Thyroid gland (tissue), 4 donors: ENCODE measurements around the gene DMD. TPM values are rescaled to one million over a fixed set of nuclear protein-coding genes. Genes with fewer than 3 reads are reported as not detected.

Experiments
- DNase-seq, 2 donors: peaks; one replicate each; pipeline ENCODE4 v3.0.0-alpha.2; 2019
- H3K27ac ChIP-seq, 3 donors: fragments of 200-600 bp; sonication (generic); 1 replicate in 2 of 3; 2 replicates in 1 of 3; pipeline ENCODE4 v1.5.1; 2016 to 2019; ENCODE audit warnings: mild to moderate bottlenecking in 1 of 3, moderate library complexity in 1 of 3
- H3K27me3 ChIP-seq: fragments of 200-600 bp; sonication (generic); one replicate; pipeline ENCODE4 v1.5.1; 2019
- H3K36me3 ChIP-seq, 2 donors: fragments of 200-600 bp; sonication (generic); one replicate each; pipeline ENCODE4 v1.5.1; 2016 to 2019
- H3K4me1 ChIP-seq, 2 donors: fragments of 200-600 bp; sonication (generic); one replicate each; pipeline ENCODE4 v1.5.1; 2017 to 2019
- H3K4me3 ChIP-seq, 3 donors: fragments of 200-600 bp; sonication (generic); replicated peaks in 1 of 3; 1 replicate in 2 of 3; 2 replicates in 1 of 3; pipeline ENCODE4 v1.5.1; 2016; ENCODE audit warnings: mild to moderate bottlenecking in 1 of 3
- H3K9me3 ChIP-seq: fragments of 200-600 bp; sonication (generic); one replicate; pipeline ENCODE4 v1.5.1; 2017
- POLR2A ChIP-seq, 2 donors: fragments of 450-650 bp; IDR thresholded peaks; one replicate each; pipeline ENCODE4 v1.6.1; 2017; ENCODE audit warnings: antibody characterized with exemption in 2 of 2, mild to moderate bottlenecking in 2 of 2, moderate library complexity in 1 of 2
- whole genome bisulfite sequencing, 2 donors: methylation state at CpG; one replicate each; pipeline ENCODE4 v1.1.5; 2017; 5-methylcytosine and 5-hydroxymethylcytosine counted together
- intact Hi-C: fragments of 100-400 bp; cut with DNase I; formaldehyde crosslinking; loops from one replicate; pipeline ENCODE4 v1.15.1; 2023
- total RNA-seq, 4 donors: library from RNA; depleted of rRNA; stranded (reverse); fragments of >200 nt; gene quantifications; one replicate each; pipeline ENCODE4 v1.2.3, GENCODE V29; 2016
- TF ChIP-seq, protein P1 (sequence below), 6 experiments: fragments of 200-600 bp in 3 of 6; fragments of 450-650 bp in 3 of 6; sonication (generic) in 3 of 6; IDR thresholded peaks; one replicate each; pipeline ENCODE4 v1.5.1; 2016 to 2019; ENCODE audit warnings: antibody characterized with exemption in 6 of 6, mild to moderate bottlenecking in 2 of 6, inconsistent platforms in 1 of 6, moderate library complexity in 1 of 6

DMD gene
- total RNA-seq, 4 donors from 2014 or later = 16.5 to 24.0 (median 21.7) TPM

- Histone ChIP-seq H3K27me3 (no peaks in the 10 kb centered on the region), H3K4me3 (no peak overlapping the region), H3K4me1 (no peaks in the 10 kb centered on the region), H3K9me3 (no peaks in the 10 kb centered on the region), H3K36me3 (no peaks in the 10 kb centered on the region), H3K27ac (no peak overlapping the region)
- intact Hi-C loops = no loop called here
- DNase-seq = no peak
- TF ChIP-seq, protein P1, sequence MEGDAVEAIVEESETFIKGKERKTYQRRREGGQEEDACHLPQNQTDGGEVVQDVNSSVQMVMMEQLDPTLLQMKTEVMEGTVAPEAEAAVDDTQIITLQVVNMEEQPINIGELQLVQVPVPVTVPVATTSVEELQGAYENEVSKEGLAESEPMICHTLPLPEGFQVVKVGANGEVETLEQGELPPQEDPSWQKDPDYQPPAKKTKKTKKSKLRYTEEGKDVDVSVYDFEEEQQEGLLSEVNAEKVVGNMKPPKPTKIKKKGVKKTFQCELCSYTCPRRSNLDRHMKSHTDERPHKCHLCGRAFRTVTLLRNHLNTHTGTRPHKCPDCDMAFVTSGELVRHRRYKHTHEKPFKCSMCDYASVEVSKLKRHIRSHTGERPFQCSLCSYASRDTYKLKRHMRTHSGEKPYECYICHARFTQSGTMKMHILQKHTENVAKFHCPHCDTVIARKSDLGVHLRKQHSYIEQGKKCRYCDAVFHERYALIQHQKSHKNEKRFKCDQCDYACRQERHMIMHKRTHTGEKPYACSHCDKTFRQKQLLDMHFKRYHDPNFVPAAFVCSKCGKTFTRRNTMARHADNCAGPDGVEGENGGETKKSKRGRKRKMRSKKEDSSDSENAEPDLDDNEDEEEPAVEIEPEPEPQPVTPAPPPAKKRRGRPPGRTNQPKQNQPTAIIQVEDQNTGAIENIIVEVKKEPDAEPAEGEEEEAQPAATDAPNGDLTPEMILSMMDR (IDR thresholded peaks at IDR 0.05) = no peak
- TF ChIP-seq POLR2A (IDR thresholded peaks at IDR 0.05) = no peak
- 91 to 92% methylated on average over 2 of the region's 2 CpGs for WGBS, 2 donors
These were observed 1322.3 kb downstream of the DMD start for GRCh38 chrX:31889088-31889487.

- DNase-seq = no peak
- Histone ChIP-seq H3K4me3 (no peak overlapping the region), H3K27me3 (no peaks in the 10 kb centered on the region), H3K4me1 (no peaks in the 10 kb centered on the region), H3K9me3 (no peaks in the 10 kb centered on the region), H3K27ac (no peak overlapping the region), H3K36me3 (no peaks in the 10 kb centered on the region)
- no peak for TF ChIP-seq POLR2A (IDR thresholded peaks at IDR 0.05)
- TF ChIP-seq, protein P1 (IDR thresholded peaks at IDR 0.05) = no peak
- 95 to 96% methylated on average over 2 of the region's 2 CpGs for WGBS, 2 donors
- intact Hi-C loops = no loop called here
These were observed 1326.8 kb downstream of the DMD start for GRCh38 chrX:31884535-31884934.

- no peaks in the 10 kb centered on the region for H3K4me1 ChIP-seq
- no peaks in the 10 kb centered on the region for H3K9me3 ChIP-seq
- WGBS, 2 donors = 3% methylated on average over 2 of the region's 2 CpGs
- DNase-seq = peak in 1 of 2 donors; percentile 1
- H3K27ac ChIP-seq = no peak overlapping the region
- H3K27me3 ChIP-seq = no peaks in the 10 kb centered on the region
- intact Hi-C loops = no loop called here
- TF ChIP-seq, protein P1 (IDR thresholded peaks at IDR 0.05) = no peak
- no peak for TF ChIP-seq POLR2A (IDR thresholded peaks at IDR 0.05)
- no peaks in the 10 kb centered on the region for H3K36me3 ChIP-seq
- no peak overlapping the region for H3K4me3 ChIP-seq
These were observed 1339.3 kb downstream of the DMD start for GRCh38 chrX:31872007-31872406.

GRCh38 chrX:31870267-31870666 lies 1341.1 kb downstream of the DMD start:
- Histone ChIP-seq H3K4me1 (no peaks in the 10 kb centered on the region), H3K27ac (no peak overlapping the region), H3K9me3 (no peaks in the 10 kb centered on the region), H3K27me3 (no peaks in the 10 kb centered on the region), H3K4me3 (no peak overlapping the region), H3K36me3 (no peaks in the 10 kb centered on the region)
- TF ChIP-seq POLR2A (IDR thresholded peaks at IDR 0.05) = no peak
- TF ChIP-seq, protein P1 (IDR thresholded peaks at IDR 0.05) = no peak
- intact Hi-C loops = no loop called here
- DNase-seq = no peak

DNA sequence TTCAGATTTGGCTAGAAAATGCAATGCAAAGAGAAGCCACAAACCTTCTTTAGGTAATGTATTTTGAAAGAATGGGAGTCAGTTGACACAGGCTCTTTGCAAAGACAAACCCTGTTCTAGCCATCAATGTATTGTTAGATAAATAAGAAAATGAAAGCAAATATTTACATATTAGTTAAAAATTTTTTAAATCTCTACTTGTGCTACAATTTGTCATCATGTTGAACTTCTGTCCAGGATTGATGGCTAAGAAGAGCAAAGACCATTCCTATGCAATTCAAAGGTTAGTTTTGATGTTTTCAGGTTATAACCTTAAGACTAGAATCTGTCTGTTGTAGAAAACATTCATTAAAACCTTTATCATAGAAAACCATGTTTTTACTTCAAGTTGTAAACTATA lies 1350.7 kb downstream of the DMD start:
- Histone ChIP-seq H3K27ac (no peak overlapping the region), H3K9me3 (no peaks in the 10 kb centered on the region), H3K4me1 (no peaks in the 10 kb centered on the region), H3K27me3 (no peaks in the 10 kb centered on the region), H3K4me3 (no peak overlapping the region), H3K36me3 (no peaks in the 10 kb centered on the region)
- intact Hi-C loops = no loop called here
- no peak for DNase-seq
- TF ChIP-seq, protein P1 (IDR thresholded peaks at IDR 0.05) = no peak
- TF ChIP-seq POLR2A (IDR thresholded peaks at IDR 0.05) = no peak
